Uterus (tissue), 4 donors: ENCODE results near the gene IGFN1. TPM values are rescaled to one million over a fixed set of nuclear protein-coding genes. Genes with fewer than 3 reads are reported as not detected.

Experiments
- DNase-seq, 2 donors: peaks; one replicate each; pipeline ENCODE4 v3.0.0-alpha.2; 2019 to 2020
- H3K27ac ChIP-seq, 2 donors: fragments of 200-600 bp; sonication (generic); 1 replicate in 1 of 2; 2 replicates in 1 of 2; pipeline ENCODE4 v1.5.1; 2016 to 2018
- H3K27me3 ChIP-seq, 2 donors: fragments of 200-600 bp; sonication (generic); one replicate each; pipeline ENCODE4 v1.5.1; 2018 to 2019; ENCODE audit warnings: control low read depth in 1 of 2
- H3K36me3 ChIP-seq, 2 donors: fragments of 200-600 bp; sonication (generic); one replicate each; pipeline ENCODE4 v1.5.1; 2019; ENCODE audit warnings: control low read depth in 1 of 2
- H3K4me1 ChIP-seq, 2 donors: fragments of 200-600 bp; sonication (generic); one replicate each; pipeline ENCODE4 v1.5.1; 2018 to 2019; ENCODE audit warnings: control low read depth in 1 of 2
- H3K4me3 ChIP-seq, 2 donors: fragments of 200-600 bp; sonication (generic); 1 replicate in 1 of 2; 2 replicates in 1 of 2; pipeline ENCODE4 v1.5.1; 2018 to 2019; ENCODE audit warnings: mild to moderate bottlenecking in 1 of 2
- H3K9me3 ChIP-seq, 2 donors: fragments of 200-600 bp; sonication (generic); one replicate each; pipeline ENCODE4 v1.5.1; 2019; ENCODE audit warnings: control low read depth in 1 of 2
- POLR2A ChIP-seq, 2 donors: fragments of 450-650 bp; IDR thresholded peaks; one replicate each; pipeline ENCODE4 v1.6.1; 2016; ENCODE audit warnings: antibody characterized with exemption in 2 of 2, mild to moderate bottlenecking in 1 of 2, moderate library complexity in 1 of 2
- intact Hi-C: fragments of 100-400 bp; cut with DNase I; formaldehyde crosslinking; loops from one replicate; pipeline ENCODE4 v1.15.1; 2023; ENCODE audit warnings: low total_unique reads
- total RNA-seq, 4 donors: library from RNA; depleted of rRNA in 3 of 4; stranded (reverse); fragments of >200 nt in 3 of 4; gene quantifications; one replicate each; pipeline versions ENCODE4 v1.1.0 to v1.2.4, GENCODE V29; 2014 to 2023
- TF ChIP-seq, protein P1 (sequence below), 4 experiments: fragments of 200-600 bp in 2 of 4; fragments of 450-650 bp in 2 of 4; sonication (generic) in 2 of 4; IDR thresholded peaks; one replicate each; pipeline ENCODE4 v1.5.1; 2016 to 2019; ENCODE audit warnings: antibody characterized with exemption in 4 of 4, mild to moderate bottlenecking in 2 of 4, moderate library complexity in 1 of 4
- donor health status: DM: yes; HTN: yes; CAD: no.

The IGFN1 gene
- total RNA-seq, 4 donors from 2014 or later, result 0.51 to 5.4 (median 2.1) TPM; not detected in 1

DNA sequence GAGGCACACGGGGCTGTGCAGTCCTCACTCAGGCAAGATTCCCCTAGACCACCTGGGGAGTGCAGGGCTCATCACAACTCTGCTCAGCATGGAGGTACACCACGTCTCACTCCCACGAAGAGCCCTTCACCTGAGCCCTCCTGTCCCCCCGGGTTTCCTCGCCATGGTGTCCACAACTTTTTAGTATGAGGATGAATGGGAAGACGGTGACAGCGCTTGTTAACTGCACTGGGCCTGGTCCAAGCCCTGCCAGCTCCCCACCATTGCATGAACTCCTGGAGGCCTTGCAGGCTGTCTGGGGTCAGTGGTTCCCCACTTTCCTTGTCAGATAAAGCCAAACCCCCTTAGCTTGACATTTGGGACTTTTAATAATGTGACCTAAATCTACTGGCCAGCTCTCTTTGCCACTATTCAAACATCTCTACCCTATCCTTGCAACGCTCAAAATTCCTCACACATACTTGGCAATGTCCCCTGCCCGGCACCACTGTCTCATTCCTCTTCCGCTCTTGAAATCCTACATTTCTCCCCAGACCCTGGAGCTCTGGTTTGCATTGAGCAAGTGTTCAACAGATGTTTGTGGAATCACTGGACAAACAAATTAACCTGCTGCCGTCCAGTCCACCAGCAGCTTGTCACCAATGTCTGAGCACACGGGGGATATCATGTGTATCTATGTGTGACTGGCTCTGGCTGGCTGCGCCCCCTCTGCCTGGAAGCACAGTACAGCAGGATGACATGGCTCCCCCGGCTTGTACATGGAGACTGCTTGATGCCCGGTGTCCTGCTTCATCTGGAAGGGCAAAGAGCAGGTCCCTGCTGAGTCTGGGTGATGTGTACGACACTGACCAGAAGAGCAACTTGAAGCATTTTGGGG, 47.5 kb upstream of the IGFN1 start:
- DNase-seq, result no peak
- Histone ChIP-seq H3K4me3 (no peak overlapping the region), H3K27me3 (no peaks in the 10 kb centered on the region), H3K36me3 (no peaks in the 10 kb centered on the region), H3K27ac (no peak overlapping the region), H3K4me1 (peaks cover 0 to 4% of the 10 kb centered on the region in 2 donors), H3K9me3 (no peaks in the 10 kb centered on the region)
- TF ChIP-seq, protein P1, sequence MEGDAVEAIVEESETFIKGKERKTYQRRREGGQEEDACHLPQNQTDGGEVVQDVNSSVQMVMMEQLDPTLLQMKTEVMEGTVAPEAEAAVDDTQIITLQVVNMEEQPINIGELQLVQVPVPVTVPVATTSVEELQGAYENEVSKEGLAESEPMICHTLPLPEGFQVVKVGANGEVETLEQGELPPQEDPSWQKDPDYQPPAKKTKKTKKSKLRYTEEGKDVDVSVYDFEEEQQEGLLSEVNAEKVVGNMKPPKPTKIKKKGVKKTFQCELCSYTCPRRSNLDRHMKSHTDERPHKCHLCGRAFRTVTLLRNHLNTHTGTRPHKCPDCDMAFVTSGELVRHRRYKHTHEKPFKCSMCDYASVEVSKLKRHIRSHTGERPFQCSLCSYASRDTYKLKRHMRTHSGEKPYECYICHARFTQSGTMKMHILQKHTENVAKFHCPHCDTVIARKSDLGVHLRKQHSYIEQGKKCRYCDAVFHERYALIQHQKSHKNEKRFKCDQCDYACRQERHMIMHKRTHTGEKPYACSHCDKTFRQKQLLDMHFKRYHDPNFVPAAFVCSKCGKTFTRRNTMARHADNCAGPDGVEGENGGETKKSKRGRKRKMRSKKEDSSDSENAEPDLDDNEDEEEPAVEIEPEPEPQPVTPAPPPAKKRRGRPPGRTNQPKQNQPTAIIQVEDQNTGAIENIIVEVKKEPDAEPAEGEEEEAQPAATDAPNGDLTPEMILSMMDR (IDR thresholded peaks at IDR 0.05), result no peak
- no peak for TF ChIP-seq POLR2A (IDR thresholded peaks at IDR 0.05)
- intact Hi-C loops, result no loop called here

DNA sequence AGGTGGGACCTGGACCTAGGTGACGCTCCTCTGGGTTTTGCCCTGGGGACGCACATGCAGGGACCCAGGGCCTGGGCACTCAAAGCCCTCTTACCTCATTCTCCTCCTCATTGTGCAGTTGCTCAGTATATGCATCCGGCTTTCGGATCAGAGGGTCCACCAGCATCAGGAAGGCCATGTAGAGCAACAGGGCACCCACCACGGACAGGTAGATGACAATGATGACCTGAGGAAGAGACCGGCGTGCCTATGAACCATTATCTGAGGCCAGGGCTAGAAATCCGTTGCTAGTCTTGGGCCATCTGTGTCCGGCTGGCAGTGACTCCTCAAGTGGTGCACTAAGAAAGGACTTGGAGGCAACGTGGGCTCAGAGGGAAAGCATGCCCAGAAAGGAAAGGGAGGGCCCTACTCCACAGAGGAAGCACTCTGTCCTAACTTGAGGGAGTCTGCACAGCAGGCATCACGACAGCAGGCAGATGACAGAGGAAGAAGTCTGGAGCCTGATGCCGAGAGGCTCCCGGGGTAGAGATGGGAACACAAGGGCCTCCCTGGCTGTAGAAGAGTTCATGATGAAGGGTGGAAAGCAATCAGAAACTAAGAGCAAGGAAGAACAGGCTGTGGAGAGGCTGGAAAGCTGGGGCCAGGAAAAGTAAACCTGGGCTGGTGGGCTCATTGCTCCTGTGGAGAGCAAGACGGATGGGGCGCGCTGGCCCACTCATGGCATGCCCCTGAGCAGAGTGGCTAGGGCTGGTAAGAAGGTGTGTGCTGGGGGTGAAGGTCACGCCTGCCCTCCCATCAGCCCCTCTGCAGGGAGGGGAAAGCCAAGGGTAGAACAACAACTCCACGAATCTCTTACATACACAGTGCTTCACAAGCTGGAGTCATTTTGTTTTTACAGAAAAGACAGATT, 46.6 kb upstream of the IGFN1 start:
- H3K27ac ChIP-seq, result no peak overlapping the region
- no peaks in the 10 kb centered on the region for H3K9me3 ChIP-seq
- TF ChIP-seq, protein P1 (IDR thresholded peaks at IDR 0.05), result no peak
- TF ChIP-seq POLR2A (IDR thresholded peaks at IDR 0.05), result no peak
- no peaks in the 10 kb centered on the region for H3K36me3 ChIP-seq
- H3K27me3 ChIP-seq, result no peaks in the 10 kb centered on the region
- no peaks in the 10 kb centered on the region for H3K4me1 ChIP-seq
- H3K4me3 ChIP-seq, result no peak overlapping the region
- intact Hi-C loops, result no loop called here
- no peak for DNase-seq

DNA sequence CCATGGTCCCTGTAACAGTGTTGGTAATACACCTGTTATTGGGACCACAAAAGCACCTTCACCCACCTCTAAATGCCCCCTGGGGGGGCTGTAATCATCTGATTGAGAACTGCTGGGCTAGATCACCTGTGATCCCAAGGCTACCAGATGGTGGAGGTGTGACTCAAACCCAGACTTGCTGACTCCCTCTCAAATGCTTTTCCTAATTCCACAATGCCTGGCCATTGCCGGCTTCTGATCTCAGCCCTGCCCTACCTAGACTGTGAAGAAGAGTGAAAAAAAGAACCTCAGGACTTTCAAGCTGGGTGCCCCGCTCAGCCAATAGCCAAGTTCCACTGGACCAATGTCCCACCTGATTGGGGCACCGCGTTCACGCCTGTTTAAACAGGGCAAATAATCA, 45.9 kb upstream of the IGFN1 start:
- TF ChIP-seq POLR2A (IDR thresholded peaks at IDR 0.05), result no peak
- TF ChIP-seq, protein P1 (IDR thresholded peaks at IDR 0.05), result no peak
- no peaks in the 10 kb centered on the region for H3K36me3 ChIP-seq
- intact Hi-C loops, result no loop called here

DNA sequence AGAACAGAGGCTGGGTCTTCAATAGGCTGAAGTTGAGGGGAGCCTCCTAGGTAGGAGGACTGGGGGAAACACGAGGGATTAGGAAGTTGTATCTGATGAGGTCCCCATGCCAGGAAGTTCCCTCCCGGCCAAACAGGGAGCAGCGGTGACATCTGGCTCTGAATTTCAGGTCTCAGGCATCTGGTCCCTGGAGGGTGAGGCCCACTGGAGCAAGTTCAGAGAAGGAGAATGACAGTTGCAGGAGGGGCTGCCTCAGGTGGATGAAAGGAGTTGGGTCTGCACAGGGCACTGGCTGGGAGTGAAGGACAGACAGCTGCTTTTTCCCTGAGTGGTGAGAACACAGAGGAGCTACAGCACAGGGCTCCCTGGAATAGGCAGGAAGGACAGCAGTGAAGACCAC, 45.5 kb upstream of the IGFN1 start:
- Histone ChIP-seq H3K27ac (no peak overlapping the region), H3K27me3 (no peaks in the 10 kb centered on the region), H3K4me1 (no peaks in the 10 kb centered on the region), H3K4me3 (no peak overlapping the region), H3K9me3 (no peaks in the 10 kb centered on the region), H3K36me3 (no peaks in the 10 kb centered on the region)
- DNase-seq, result no peak
- TF ChIP-seq, protein P1 (IDR thresholded peaks at IDR 0.05), result no peak
- no peak for TF ChIP-seq POLR2A (IDR thresholded peaks at IDR 0.05)
- intact Hi-C loops, result no loop called here

More for the DNA sequence above, 45.9 kb upstream of the IGFN1 start:
- Histone ChIP-seq H3K9me3 (no peaks in the 10 kb centered on the region), H3K27ac (no peak overlapping the region), H3K4me3 (no peak overlapping the region), H3K27me3 (no peaks in the 10 kb centered on the region), H3K4me1 (no peaks in the 10 kb centered on the region)
- DNase-seq, result no peak

DNA sequence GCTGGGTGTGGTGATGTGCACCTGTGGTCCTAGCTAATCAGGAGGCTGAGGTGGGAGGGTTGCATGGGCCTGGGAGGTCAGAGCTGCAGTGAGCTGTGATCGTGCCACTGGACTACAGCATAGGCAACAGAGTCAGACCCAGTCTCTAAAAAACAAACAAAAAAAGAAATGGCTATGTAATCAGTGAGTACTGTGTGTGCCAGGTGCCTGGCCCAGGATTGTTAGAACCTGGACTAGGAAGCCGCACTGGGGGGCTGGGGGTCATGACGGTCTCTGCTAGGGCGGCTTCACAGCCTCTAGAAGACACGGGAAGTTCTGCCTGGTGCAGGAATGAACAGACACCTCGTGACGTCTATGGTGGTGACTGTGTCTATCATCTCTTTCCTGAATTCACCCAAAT, 44.8 kb upstream of the IGFN1 start:
- DNase-seq, result no peak
- intact Hi-C loops, result no loop called here
- no peaks in the 10 kb centered on the region for H3K36me3 ChIP-seq

More for the DNA sequence above, 44.8 kb upstream of the IGFN1 start:
- Histone ChIP-seq H3K4me1 (no peaks in the 10 kb centered on the region), H3K9me3 (no peaks in the 10 kb centered on the region), H3K27me3 (no peaks in the 10 kb centered on the region), H3K4me3 (no peak overlapping the region), H3K27ac (no peak overlapping the region)
- TF ChIP-seq, protein P1 (IDR thresholded peaks at IDR 0.05), result no peak
- TF ChIP-seq POLR2A (IDR thresholded peaks at IDR 0.05), result no peak
